Activated CD4-positive, alpha-beta T cell treated with anti-CD3 and anti-CD28 coated beads, Interleukin-2, amount 50 U/mL, for 4 hours (primary cell): Measurements from ENCODE around the gene PGAP1.
"Not testable (repeated sequence)": the region's sequence is repeated elsewhere in the genome, so short reads cannot be mapped to it uniquely, and the experiment has no call there.

Experiments
- DNase-seq, 2 experiments: peaks; one replicate each; pipeline ENCODE4 v3.0.0-alpha.2; 2020

The PGAP1 gene

DNA sequence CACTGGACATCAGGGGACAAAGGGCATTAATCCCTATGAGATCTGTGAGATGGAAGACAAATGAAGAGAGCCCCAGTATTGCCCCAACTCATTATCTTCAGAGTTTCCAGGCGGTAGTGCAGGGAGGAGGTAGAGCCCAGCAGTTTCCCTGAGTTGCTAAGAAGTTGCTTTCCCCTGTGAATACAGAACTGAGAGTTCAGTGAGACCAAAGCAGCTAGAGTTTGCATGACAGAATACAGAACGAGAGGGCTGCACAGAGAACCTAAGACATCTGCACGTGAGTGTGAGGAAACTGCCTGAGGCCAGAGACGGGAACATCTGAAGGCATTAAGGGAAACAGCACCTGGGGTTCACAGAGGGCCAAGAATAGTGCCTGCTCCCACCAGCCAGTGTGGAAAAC is 18.1 kb upstream of the PGAP1 start:
- DNase-seq = no peak

DNA sequence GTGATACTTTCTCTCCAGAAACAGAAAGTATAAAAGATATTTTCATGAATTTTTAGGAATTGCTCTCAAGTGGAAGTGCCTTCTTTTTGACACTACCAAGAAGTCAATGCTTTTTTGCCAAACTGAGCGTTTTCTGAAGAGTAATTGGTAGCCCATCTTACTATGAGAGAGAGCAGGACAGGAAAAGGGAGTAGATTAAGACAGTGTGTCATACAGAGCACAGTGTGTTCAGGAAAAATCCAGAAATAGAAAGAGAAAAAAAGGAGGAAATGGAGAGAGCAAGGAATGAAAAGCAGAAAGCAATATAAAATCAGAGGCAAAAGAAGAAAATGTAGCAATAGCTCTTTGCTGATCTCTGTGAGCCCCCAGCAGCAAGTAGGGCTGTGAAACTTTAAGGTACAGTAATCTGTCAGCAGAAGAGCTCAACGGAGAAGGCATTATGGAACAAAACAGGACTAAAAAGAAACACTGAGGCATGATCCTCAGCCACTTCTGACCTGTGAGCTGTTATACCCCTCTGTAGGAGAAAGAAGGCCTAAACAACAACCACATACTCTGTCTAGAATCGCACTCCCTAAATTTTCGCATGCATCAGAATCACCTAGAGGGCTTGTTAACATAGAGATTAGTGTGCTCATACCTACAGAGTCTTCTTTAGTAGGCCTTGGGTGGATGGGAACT is 15.0 kb upstream of the PGAP1 start:
- DNase-seq = no peak

DNA sequence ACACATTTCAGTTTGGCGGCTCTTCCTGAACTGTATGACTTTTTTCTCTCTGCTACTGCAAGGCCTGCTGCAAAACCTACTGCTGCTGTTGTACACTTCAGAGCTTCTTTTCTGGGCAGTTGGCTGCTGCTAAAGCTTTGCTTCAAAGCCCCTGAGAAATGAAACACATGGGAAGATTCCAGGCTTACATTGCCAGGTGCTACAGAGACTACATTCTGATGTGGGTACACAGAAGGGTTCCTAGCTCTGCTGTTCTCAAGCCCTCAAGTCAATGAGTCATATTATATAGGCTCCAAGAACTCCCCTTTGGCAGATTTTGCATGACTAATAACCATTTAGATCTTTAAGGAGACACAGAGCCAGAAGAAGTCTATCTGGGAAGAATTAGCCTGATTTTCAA is 12.9 kb upstream of the PGAP1 start:
- no peak for DNase-seq

DNA sequence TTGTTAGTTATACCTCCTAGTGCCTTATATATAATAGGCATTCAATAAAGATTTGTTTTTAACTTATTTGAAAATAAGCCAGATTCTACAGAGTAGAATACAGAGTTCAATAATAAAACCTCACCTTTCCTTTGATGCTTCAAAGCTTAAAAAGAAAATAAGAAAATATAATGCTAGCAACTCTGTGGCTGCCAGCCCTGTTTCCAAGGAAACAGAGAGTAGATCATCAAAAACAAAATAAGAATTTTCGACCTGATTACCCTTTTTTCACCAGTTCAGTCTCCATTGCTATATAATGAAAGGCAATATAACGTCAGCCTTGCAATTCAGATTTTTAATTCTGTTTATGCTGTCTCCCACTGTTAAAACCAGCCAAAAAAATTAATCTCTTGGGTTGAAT is 8.9 kb upstream of the PGAP1 start:
- DNase-seq = no peak

DNA sequence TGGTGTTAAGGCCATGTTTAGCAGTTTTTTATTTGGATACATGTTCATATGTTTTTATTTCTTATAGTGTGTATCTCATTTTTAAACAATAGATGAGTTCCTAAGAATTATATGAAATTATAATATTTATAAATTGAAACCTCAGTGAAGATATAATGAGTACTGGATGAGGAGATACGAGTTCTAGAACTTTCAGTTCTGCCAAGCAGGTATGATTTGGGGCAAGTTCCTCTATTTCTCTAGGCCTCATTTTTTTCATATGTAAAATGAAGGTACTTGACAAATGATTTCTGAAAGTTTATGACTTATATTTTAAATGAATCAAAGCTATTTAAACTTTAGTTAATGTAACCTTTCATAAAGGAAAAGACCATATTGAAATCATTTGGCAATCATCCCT is 8.2 kb upstream of the PGAP1 start:
- no peak for DNase-seq

DNA sequence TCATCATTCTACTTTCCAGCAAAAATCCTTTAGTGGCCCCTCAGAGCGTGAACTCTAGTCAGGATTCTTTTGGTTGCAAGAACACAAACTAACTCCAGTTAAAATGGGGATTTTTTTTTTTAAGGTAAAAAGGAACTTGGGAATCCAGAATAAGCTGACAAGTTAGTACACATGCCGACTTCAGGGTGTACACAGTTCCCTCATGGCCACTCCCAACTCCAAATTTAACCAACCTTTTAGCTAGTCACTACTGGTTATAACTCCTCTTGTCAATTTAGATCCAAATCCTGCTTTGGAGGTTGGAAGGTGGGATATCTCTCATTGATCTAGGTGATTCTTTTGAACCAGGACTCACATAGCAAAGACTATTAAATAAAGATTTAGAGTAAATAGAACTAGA is 5.0 kb upstream of the PGAP1 start:
- DNase-seq = no peak

DNA sequence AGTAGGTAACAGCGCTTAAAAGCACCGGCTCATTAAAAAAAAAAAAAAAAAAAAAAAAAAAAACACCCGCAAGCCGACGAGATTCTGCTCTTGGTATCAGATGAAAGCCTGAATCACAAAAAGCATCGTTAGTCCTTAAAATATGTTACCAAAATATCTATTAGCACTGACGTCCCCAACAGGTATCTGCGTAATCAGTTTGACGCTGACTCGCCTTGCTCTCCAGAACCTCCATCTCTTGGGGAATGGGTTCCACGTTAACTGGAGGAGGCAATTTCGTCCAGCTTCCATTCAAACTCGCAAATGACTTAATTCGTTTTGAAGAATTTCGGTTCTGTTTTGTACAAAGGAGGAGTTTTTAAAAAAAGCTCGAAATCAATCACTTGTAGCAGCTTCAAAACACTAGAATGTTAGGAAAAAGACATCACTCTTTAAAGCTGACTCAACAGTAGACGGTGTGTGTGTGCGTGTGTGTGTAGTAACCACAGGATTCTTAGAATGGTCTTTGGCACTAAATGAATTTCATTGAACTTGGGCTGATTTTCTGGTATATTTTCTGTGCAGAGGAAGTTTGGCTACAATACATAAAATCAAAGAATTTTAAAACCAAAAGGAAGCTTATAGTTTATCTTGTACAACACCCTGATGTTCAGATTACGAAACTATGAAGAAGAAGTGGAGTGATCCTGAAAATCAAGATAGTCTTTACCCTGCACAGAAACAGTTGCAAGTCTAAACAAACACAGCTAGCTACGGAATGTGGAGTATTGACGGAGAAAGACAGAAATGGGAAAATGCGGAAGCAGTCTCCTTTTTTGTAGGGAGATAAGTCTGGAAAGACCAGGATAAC is 1.1 kb upstream of the PGAP1 start:
- DNase-seq = peak; percentile 57 to 59

DNA sequence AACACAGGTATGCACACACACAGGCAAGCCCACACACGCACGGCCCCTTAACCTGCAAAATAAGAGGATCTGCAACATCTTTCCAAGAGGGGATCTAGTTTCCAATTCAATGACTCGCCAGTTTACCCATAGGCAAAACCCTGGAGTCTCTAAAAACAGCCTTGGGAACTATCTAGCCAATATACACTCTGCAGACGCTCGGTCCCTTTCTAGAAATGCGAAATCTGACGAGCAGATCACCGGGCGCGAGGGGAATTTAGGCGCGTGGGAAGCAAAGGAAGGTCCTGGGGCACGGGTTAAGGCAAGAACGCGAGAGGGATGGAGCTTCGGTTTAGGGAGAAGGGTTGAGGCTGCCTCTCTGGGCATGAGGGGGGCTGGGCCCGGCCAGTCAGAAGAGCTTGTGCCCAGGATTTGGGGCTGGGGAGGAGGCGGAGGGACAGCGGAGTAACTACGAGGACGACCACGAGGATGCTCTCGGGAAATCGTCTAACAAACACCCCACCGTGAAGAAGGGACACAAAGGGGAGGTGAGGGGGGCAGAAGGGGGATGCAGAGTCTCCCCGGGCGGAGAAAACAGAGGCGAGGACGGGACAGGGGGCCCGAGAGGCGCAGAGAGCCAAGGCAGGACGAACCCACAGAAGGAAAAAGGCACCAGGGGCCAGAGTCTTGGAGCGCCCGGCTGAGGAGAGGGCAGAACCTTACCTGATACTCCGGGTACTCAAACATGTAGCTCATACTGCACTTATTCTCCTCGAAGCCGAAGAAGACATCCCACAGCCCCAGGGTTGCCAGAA is 542 bp downstream of the PGAP1 start:
- peak; percentile 21 to 22 for DNase-seq

DNA sequence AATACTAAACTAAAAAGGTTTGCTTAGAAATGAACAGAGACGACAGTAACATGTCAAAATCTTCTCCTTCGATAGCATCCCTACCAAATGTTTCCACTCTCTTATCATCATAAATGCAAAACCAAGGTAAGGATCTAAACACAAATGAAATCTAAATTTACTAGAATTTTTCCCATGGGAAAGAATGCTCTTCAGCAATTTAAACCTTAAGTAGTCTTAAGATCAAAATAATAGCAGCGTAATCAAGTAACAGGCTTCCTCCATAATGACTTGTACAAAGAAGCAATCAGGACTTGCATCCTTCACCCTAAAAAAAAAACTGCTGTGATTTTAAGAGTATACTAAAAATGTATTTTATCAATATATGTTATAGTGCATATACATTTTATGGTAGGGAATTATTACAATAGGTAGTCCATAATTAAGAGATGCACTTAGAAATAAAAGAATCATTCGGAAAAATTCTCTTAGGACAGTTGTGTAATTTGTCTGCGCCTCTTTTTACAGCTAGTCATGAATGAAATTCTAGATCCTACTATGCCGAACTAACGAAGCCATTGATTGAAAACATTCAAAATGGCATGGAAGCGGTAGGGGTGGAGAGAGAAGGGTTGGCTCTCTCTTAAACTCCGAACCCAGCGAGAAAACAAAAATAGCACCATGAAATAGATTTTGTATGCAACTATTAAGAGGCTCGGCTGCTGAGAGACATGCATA is 1.3 kb downstream of the PGAP1 start:
- no peak for DNase-seq

DNA sequence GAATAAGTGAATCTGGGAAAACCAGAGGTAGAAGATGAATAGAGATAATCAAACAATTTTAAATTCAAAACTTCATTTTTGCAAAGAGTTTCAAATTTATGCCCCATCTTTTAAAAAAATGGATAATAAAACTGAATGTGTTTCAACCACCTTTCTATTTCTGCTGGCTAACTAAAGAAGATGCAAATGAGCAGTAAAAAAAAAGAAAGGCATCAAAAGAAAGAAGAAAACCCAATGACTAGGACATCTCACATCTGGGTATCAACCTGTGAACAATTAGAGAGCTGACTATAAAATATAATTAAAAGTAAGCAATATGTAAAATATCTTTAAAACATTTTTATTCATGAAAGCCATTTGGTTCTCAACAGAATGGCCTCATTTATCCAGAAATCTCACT is 2.5 kb downstream of the PGAP1 start:
- no peak for DNase-seq

DNA sequence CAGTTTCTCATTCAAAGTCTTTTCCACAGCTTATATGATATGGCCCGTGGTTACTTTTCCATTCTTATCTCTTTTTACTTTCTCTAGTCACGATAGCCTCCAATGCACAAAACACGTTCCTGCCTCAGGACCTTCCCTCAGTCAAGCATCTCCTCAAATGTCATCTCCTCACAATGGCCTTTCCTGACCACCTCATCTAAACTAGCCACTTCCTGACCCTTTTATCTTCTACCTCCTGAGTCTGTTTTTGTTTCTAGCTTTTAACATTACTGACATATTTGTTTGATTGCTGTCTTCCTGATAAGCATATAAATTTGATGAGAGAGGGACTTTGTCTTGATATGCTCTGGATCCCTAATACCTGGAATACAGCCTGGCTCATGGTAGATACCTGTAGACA is 7.6 kb downstream of the PGAP1 start:
- DNase-seq = no peak

DNA sequence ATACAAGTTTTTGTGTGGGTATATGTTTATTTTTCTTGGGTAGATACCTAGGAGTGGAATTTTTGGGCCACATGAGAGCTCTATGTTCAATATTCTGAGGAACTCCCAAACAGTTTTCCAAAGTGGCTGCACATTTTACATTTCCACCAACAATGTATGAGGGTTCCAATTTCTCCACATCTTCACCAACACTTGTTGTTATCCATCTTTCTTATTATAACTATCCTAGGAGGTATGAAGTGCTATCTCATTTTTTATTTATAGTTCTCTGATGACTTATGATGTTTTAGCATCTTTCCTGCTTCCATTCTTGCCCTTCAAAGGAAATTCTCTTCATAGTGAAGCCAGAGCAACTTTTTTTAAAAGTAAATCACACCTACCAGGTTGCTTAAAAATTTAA is 8.7 kb downstream of the PGAP1 start:
- no peak for DNase-seq

DNA sequence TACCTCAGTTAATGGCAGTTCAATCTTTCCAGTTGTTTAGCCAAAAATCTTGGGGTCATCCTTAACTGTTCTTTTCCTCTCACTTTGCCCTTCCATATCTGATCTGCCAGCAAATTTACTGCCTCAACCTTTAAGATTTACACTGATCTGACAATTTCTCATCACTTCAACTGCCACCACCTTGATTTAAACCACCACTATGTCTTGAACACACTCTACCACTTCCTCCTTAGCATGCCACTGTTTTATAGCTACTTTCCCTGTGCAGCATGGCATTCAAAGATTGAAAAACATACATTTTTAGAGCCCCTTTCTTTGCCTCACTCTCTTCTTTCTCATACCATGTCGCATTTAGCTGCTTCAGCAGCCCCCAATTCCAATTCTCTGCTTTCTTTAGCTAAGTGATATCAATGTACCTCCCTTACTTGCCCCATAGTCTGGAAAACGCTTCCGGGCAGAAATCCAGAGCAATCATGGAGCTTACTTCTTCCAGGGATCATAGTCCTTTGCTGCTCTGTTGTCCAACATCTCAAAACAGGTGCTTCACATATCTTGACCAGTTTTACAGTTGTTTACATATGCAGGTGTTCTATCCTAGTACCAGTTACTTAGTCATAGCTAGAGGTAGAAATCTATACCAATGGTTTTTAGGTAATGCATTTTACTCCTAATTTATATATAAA is 10.9 kb downstream of the PGAP1 start:
- DNase-seq = no peak

DNA sequence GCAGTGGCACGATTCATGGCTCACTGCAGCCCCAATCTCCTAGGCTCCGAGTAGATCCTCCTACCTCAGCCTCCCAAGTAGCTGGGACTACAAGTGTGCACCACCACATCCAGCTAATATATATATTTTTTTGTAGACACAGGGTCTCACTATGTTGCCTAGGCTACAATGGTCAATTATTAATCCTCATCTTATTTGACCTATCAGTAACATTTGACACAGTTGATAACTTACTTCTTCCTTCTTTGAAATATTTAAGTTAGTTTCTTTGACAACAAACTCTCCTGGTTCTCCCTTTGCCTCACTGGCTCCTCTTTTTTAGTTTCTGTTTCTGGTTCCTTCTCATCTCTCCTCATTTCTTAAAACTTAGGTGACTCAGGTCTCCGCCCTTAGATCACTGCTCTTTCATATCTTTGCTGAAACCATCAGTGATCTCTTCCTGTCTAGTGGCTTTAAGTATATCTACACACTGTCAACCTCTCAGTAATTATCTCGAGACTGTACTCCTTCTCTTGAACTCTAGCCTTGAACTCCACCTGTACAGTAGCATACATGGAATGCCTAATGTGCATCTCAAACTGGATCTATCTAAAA is 11.5 kb downstream of the PGAP1 start:
- DNase-seq = no peak

DNA sequence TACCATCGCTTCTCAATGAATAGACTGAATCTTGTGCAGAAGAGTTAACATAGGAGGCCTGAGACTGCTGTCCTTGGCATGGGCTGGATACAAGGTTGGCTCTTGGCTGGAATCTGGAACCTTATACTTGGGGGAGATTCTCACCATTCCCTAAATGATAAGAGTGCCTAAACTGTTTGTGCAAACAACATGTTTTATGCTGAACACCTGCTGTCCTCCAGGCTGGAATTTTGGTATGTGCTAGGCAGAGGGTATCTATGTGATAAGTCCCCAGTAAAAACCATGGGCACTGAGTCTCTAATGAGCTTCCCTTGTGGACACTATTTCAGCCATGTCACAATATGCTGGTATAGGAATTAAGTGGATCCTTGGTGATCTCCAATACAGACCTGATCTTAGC is 12.8 kb downstream of the PGAP1 start:
- no peak for DNase-seq

DNA sequence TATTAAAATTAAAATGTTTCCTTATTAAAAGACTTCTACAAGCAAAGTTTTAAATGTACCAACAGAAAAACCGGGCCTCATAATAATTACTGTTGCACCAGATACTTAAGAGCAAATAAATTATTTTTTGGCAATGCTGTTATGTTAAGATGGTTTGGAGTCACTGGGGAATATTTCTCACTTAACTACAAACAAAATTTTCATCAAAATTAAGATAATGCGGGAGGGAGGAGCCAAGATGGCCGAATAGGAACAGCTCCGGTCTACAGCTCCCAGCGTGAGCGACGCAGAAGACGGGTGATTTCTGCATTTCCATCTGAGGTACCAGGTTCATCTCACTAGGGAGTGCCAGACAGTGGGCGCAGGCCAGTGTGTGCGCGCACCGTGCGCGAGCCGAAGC is 21.1 kb downstream of the PGAP1 start:
- DNase-seq = not testable (repeated sequence)

DNA sequence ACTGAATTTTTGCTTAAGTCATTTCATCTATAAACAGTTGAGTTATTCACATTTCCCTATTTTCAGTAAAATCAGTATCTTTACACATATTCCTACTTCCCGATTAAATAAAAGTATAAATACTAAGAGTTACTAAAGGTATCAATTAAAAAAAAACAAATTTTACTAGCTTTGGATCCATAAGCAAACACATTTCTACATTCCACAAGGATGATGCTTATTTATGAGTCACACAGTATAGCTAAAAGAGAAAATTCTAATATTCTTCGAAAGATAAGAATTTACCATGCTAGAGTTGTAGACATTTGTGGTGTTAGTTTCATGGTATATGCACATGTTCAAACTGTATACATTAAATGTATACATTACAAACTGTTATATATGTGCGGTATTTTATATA is 23.7 kb downstream of the PGAP1 start:
- DNase-seq = no peak

DNA sequence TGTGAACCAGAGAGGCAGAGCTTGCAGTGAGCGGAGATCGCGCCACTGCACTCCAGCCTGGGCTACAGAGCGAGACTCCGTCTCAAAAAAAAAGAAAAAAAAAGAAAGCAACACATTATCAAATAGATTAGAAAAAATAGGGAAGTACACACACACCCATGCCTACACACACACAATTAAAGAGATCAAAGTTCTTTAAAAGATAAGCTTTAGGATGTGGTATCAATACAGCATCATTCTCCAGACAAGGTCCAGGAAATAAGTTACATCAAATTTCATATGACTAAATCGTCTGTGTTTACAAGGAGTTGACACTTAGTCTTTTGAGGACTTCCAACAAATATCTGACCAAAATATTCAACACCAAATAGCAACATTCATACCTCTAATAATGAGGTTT is 25.7 kb downstream of the PGAP1 start:
- no peak for DNase-seq

DNA sequence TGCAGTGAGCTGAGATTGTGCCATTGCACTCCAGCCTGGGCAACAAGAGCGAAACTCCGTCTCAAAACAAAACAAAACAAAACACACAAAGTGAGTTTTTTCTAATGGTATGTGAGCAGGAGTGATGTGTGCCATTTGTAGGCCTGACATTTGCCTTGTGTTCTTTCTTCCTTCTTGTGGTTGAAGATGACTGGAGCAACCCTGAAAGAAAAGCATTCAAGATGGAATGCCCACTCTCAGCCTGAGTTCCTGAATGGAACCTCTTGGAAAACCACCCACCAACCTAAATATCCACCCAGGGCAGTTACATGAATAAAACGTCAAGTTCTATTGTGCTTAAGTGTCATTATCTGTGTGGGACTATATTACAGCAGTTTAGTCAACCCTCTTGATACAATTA is 26.5 kb downstream of the PGAP1 start:
- DNase-seq = no peak

DNA sequence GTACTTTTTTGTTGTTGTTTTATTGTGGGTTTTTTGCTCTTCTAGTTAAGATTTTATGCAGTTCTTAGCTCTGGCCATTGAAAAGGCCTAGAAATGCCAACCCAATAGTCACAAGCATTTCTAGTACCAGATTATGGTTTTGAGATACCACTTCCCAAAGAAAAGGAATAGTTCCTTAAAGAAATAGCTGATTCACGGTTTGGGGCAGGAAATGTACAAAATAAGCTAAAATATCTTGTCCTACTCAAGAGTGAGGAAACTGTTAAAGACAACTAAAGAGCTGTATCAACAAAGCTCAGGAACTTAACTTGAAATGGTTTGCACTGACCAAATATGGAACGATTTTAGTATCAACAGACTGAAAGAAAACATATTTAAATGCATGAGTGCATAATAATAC is 35.4 kb downstream of the PGAP1 start:
- DNase-seq = no peak

DNA sequence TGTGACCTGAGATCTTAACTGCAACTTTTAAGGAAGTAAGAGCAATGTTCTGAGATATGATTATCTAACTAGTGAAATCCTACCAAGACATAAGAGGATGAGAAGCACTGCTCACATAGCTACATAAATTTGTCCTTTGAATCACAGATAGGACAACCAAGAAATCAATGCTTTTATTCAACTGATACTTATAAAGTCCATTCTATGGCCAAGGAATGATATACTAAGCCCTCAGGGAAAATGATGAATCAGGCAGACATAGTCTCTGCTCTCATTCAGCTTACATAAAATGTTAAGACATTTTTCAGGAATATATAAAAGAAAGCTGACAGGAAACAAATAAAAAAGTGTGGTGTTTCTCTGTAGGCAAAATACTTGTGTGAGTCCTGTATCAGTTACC is 39.1 kb downstream of the PGAP1 start:
- no peak for DNase-seq

DNA sequence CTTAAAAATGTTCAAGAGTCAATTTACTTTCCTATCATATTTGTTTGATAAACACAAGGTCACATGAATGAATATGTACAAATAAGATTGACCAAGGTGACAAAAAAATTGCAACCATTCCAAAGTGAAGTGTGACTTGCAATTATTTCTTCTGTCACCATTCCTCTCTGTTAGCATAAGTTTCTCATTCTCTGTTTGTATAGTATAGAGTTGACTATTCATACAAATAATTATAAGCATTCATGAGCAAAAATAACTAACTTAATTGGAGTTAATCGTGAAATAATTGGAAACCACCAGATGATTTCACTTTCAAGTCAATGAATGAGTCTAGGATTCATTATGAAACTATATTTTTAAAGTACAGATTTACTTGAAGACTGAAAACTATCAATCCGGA is 42.1 kb downstream of the PGAP1 start:
- DNase-seq = no peak
